HEK293 (cell line): ENCODE measurements around the gene MRPS27.
A peak's percentile ranks its signal among the peaks of the same experiment; 100 is the strongest.

ENCODE experiments used
- CTCF ChIA-PET: fragments of 350-600 bp; formaldehyde crosslinking; extraction: SDS; loops from one replicate; lab custom pipeline; 2021; ENCODE audit warnings: antibody characterized with exemption; lab: Yijun Ruan, JAX
- POLR2A ChIA-PET: fragments of 300-600 bp; formaldehyde crosslinking; extraction: SDS; loops from one replicate; lab custom pipeline; 2020; ENCODE audit warnings: antibody characterized with exemption, inconsistent platforms; lab: Yijun Ruan, JAX
- H3K27ac ChIP-seq: fragments of 200-500 bp; sonication (Bioruptor generic); 2 replicates; pipeline ENCODE4 v1.5.1; 2014; ENCODE audit warnings: low read depth, low read length, control low read depth, inconsistent platforms; ENCODE audit errors: extremely low read depth
- H3K36me3 ChIP-seq, 2 experiments: fragments of 200-500 bp in 1 of 2; sonication (Bioruptor generic) in 1 of 2; 1 replicate in 1 of 2; 2 replicates in 1 of 2; pipeline ENCODE4 v1.5.1; 2014 to 2017; ENCODE audit warnings: inconsistent platforms in 2 of 2, low read length in 2 of 2; ENCODE audit not compliant: control insufficient read depth in 2 of 2, insufficient read depth in 1 of 2
- H3K4me1 ChIP-seq: fragments of 200-500 bp; sonication (Bioruptor generic); 2 replicates; pipeline ENCODE4 v1.5.1; 2014; ENCODE audit warnings: mild to moderate bottlenecking, low read length, inconsistent platforms; ENCODE audit not compliant: control insufficient read depth, insufficient read depth
- H3K4me3 ChIP-seq: 2 replicates; pipeline ENCODE4 v1.5.1; 2011; ENCODE audit warnings: low read depth, mild to moderate bottlenecking, control low read depth, low read length, moderate library complexity
- H3K9me3 ChIP-seq: fragments of 200-500 bp; sonication (Bioruptor generic); 2 replicates; pipeline ENCODE4 v1.5.1; 2014; ENCODE audit warnings: low read depth, low read length, inconsistent platforms; ENCODE audit not compliant: control insufficient read depth, insufficient read depth
- BCL6B ChIP-seq: fragments of 450-650 bp; formaldehyde crosslinking; IDR thresholded peaks from 2 replicates; pipeline ENCODE4 v1.5.1; 2017; ENCODE audit warnings: missing biosample characterization, missing genetic modification characterization
- KLF10 ChIP-seq: fragments of 450-650 bp; IDR thresholded peaks from 2 replicates; pipeline ENCODE4 v1.5.1; 2018; ENCODE audit warnings: missing biosample characterization, mild to moderate bottlenecking, missing genetic modification characterization
- OSR2 ChIP-seq: fragments of 450-650 bp; formaldehyde crosslinking; IDR thresholded peaks from 2 replicates; pipeline ENCODE4 v1.5.1; 2016; ENCODE audit warnings: missing biosample characterization, missing genetic modification characterization
- PRDM6 ChIP-seq: fragments of 450-650 bp; formaldehyde crosslinking; IDR thresholded peaks from 2 replicates; pipeline ENCODE4 v1.5.1; 2017; ENCODE audit warnings: missing biosample characterization, missing genetic modification characterization
- TRIM28 ChIP-seq: IDR thresholded peaks from 2 replicates; pipeline ENCODE4 v1.6.1; 2011; ENCODE audit warnings: low read length, control low read depth, borderline replicate concordance
- ZBTB20 ChIP-seq: fragments of 450-650 bp; formaldehyde crosslinking; IDR thresholded peaks from 2 replicates; pipeline ENCODE4 v1.5.1; 2016; ENCODE audit warnings: missing biosample characterization, missing genetic modification characterization
- ZBTB48 ChIP-seq: fragments of 450-650 bp; formaldehyde crosslinking; IDR thresholded peaks from 2 replicates; pipeline ENCODE4 v1.5.1; 2016; ENCODE audit warnings: missing biosample characterization, missing genetic modification characterization
- ZFHX2 ChIP-seq: fragments of 450-650 bp; formaldehyde crosslinking; conservative IDR thresholded peaks from 2 replicates; pipeline ENCODE4 v1.5.1; 2016; ENCODE audit warnings: missing biosample characterization, missing genetic modification characterization
- ZFP37 ChIP-seq: fragments of 450-650 bp; formaldehyde crosslinking; IDR thresholded peaks from 2 replicates; pipeline ENCODE4 v1.5.1; 2016; ENCODE audit warnings: missing biosample characterization, missing genetic modification characterization
- ZFP69B ChIP-seq: fragments of 450-650 bp; formaldehyde crosslinking; IDR thresholded peaks from 2 replicates; pipeline ENCODE4 v1.5.1; 2016; ENCODE audit warnings: missing biosample characterization, missing genetic modification characterization
- ZNF114 ChIP-seq: fragments of 450-650 bp; formaldehyde crosslinking; IDR thresholded peaks from 2 replicates; pipeline ENCODE4 v1.5.0; 2017; ENCODE audit warnings: missing biosample characterization, missing genetic modification characterization
- ZNF140 ChIP-seq: fragments of 450-650 bp; formaldehyde crosslinking; IDR thresholded peaks from 2 replicates; pipeline ENCODE4 v1.5.1; 2016; ENCODE audit warnings: missing biosample characterization, missing genetic modification characterization
- ZNF148 ChIP-seq: fragments of 450-650 bp; formaldehyde crosslinking; IDR thresholded peaks from 2 replicates; pipeline ENCODE4 v1.5.0; 2017; ENCODE audit warnings: missing biosample characterization, missing genetic modification characterization, borderline replicate concordance
- ZNF157 ChIP-seq: fragments of 450-650 bp; formaldehyde crosslinking; IDR thresholded peaks from 2 replicates; pipeline ENCODE4 v1.5.1; 2016; ENCODE audit warnings: missing biosample characterization, missing genetic modification characterization
- ZNF292 ChIP-seq: fragments of 450-650 bp; formaldehyde crosslinking; IDR thresholded peaks from 2 replicates; pipeline ENCODE4 v1.5.1; 2016; ENCODE audit warnings: low read depth, missing biosample characterization, missing genetic modification characterization, borderline replicate concordance
- ZNF391 ChIP-seq: fragments of 450-650 bp; formaldehyde crosslinking; IDR thresholded peaks from 2 replicates; pipeline ENCODE4 v1.5.1; 2016; ENCODE audit warnings: low read depth, missing biosample characterization, missing genetic modification characterization, borderline replicate concordance
- ZNF501 ChIP-seq: fragments of 450-650 bp; formaldehyde crosslinking; IDR thresholded peaks from 2 replicates; pipeline ENCODE4 v1.5.1; 2016; ENCODE audit warnings: missing biosample characterization, missing genetic modification characterization
- ZNF558 ChIP-seq: fragments of 450-650 bp; formaldehyde crosslinking; IDR thresholded peaks from 2 replicates; pipeline ENCODE4 v1.5.1; 2016; ENCODE audit warnings: missing biosample characterization, missing genetic modification characterization
- ZNF621 ChIP-seq: fragments of 450-650 bp; formaldehyde crosslinking; IDR thresholded peaks from 2 replicates; pipeline ENCODE4 v1.5.1; 2017; ENCODE audit warnings: missing biosample characterization, missing genetic modification characterization
- ZNF76 ChIP-seq: fragments of 450-650 bp; formaldehyde crosslinking; IDR thresholded peaks from 2 replicates; pipeline ENCODE4; 2016; ENCODE audit warnings: low read depth, missing biosample characterization, missing genetic modification characterization, borderline replicate concordance
- ZXDB ChIP-seq: fragments of 450-650 bp; formaldehyde crosslinking; IDR thresholded peaks from 2 replicates; pipeline ENCODE4 v1.5.1; 2016; ENCODE audit warnings: missing biosample characterization, missing genetic modification characterization
- TF ChIP-seq, protein P1 (sequence below): fragments of 450-650 bp; formaldehyde crosslinking; IDR thresholded peaks from 2 replicates; pipeline ENCODE4 v1.5.1; 2016; ENCODE audit warnings: missing biosample characterization, missing genetic modification characterization
- TF ChIP-seq, protein P2 (sequence below): fragments of 450-650 bp; formaldehyde crosslinking; IDR thresholded peaks from 2 replicates; pipeline ENCODE4 v1.5.1; 2016; ENCODE audit warnings: missing biosample characterization, missing genetic modification characterization, borderline replicate concordance
- TF ChIP-seq, protein P3 (sequence below): fragments of 450-650 bp; formaldehyde crosslinking; IDR thresholded peaks from 2 replicates; pipeline ENCODE4; 2016; ENCODE audit warnings: missing biosample characterization, missing genetic modification characterization

Gene MRPS27

GRCh38 chr5:72307573-72307967, 12.5 kb downstream of the MRPS27 start (continued):
- TF ChIP-seq ZNF157 (tag by site-specific recombination) (no peak), ZBTB20 (no peak), ZNF76 (tag by site-specific recombination) (no peak), ZNF391 (tag by site-specific recombination) (no peak), ZNF140 (tag by site-specific recombination) (no peak), ZNF292 (no peak), ZXDB (no peak), ZFHX2 (tag by site-specific recombination) (no peak), ZBTB48 (tag by site-specific recombination) (no peak)
- TF ChIP-seq, protein P1, sequence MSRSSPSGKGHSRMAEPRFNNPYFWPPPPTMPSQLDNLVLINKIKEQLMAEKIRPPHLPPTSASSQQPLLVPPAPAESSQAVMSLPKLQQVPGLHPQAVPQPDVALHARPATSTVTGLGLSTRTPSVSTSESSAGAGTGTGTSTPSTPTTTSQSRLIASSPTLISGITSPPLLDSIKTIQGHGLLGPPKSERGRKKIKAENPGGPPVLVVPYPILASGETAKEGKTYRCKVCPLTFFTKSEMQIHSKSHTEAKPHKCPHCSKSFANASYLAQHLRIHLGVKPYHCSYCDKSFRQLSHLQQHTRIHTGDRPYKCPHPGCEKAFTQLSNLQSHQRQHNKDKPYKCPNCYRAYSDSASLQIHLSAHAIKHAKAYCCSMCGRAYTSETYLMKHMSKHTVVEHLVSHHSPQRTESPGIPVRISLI (tag by site-specific recombination): no peak
- TF ChIP-seq, protein P2, sequence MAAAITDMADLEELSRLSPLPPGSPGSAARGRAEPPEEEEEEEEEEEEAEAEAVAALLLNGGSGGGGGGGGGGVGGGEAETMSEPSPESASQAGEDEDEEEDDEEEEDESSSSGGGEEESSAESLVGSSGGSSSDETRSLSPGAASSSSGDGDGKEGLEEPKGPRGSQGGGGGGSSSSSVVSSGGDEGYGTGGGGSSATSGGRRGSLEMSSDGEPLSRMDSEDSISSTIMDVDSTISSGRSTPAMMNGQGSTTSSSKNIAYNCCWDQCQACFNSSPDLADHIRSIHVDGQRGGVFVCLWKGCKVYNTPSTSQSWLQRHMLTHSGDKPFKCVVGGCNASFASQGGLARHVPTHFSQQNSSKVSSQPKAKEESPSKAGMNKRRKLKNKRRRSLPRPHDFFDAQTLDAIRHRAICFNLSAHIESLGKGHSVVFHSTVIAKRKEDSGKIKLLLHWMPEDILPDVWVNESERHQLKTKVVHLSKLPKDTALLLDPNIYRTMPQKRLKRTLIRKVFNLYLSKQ (tag by site-specific recombination): no peak

- Histone ChIP-seq H3K9me3 (no peaks in the 10 kb centered on the region), H3K4me1 (peaks cover 11% of the 10 kb centered on the region), H3K27ac (no peak overlapping the region), H3K4me3 (no peak overlapping the region), H3K36me3 (peaks cover 7 to 14% of the 10 kb centered on the region in 2 experiments)
- POLR2A ChIA-PET: interaction anchor here (2.0 kb wide), 1 partner anchor 15 kb away, joined by 7 read pairs; the partner anchor contains the start of genes MRPS27 and PTCD2
- TF ChIP-seq ZFP37 (no peak), PRDM6 (tag by site-specific recombination) (0 out of 2 replicates have a peak, but pooled peaks have one; percentile 12), TRIM28 (no peak)
- CTCF ChIA-PET: interaction anchor here (0.7 to 0.9 kb wide), 3 partner anchors 241 to 523 kb away, joined by 3 to 4 read pairs (median 3); no protein-coding TSS in a partner anchor
These were observed 14.6 kb downstream of the MRPS27 start for GRCh38 chr5:72305194-72306142.

DNA sequence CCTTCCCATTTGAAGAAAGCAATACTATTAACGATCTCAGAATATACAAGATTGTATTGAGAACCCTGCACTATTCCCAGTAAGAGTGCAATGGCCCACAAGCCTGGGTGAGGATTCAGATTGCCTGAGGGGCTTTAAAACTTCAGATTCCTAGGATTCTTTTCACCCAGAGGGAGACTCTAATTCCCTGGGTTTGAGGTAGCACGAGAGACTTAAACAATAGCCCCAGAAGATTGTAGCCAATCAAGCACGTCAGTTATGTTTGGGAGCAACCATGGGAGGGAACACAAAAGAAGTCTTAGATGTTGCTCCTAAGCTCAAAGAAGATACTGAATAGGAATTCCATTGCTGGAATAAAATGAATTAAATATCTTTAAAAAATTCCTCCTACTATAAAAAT, 17.9 kb downstream of the MRPS27 start:
- ChIA-PET POLR2A (no interaction called here), CTCF (interaction anchor here (0.6 to 0.8 kb wide), 4 partner anchors 71 to 270 kb away, joined by 3 to 5 read pairs (median 3); no protein-coding TSS in a partner anchor)
- H3K27ac ChIP-seq: no peak overlapping the region
- H3K36me3 ChIP-seq: peaks cover 0 to 2% of the 10 kb centered on the region in 2 experiments; a peak in 1 of 3 replicates
- peaks cover 11% of the 10 kb centered on the region for H3K4me1 ChIP-seq
- no peak overlapping the region for H3K4me3 ChIP-seq
- no peaks in the 10 kb centered on the region for H3K9me3 ChIP-seq
- TF ChIP-seq, protein P3, sequence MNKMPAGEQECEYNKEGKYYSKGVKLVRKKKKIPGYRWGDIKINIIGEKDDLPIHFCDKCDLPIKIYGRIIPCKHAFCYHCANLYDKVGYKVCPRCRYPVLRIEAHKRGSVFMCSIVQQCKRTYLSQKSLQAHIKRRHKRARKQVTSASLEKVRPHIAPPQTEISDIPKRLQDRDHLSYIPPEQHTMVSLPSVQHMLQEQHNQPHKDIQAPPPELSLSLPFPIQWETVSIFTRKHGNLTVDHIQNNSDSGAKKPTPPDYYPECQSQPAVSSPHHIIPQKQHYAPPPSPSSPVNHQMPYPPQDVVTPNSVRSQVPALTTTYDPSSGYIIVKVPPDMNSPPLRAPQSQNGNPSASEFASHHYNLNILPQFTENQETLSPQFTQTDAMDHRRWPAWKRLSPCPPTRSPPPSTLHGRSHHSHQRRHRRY (tag by site-specific recombination): no peak
- TF ChIP-seq ZNF114 (tag by site-specific recombination): no peak
- no peak for TF ChIP-seq ZNF148 (tag by site-specific recombination)
- no peak for TF ChIP-seq ZNF501 (tag by site-specific recombination)
- TF ChIP-seq ZNF558: no peak
- TF ChIP-seq ZNF621 (tag by site-specific recombination): no peak
- no peak for TF ChIP-seq OSR2 (tag by site-specific recombination)
- TF ChIP-seq ZFP69B: no peak
- no peak for TF ChIP-seq KLF10 (tag by site-specific recombination)
- TF ChIP-seq BCL6B (tag by site-specific recombination): no peak
